ENCODE data around the gene RPRM.
"Not testable (repeated sequence)": the region's sequence is repeated elsewhere in the genome, so short reads cannot be mapped to it uniquely, and the experiment has no call there.

RPRM gene

DNA sequence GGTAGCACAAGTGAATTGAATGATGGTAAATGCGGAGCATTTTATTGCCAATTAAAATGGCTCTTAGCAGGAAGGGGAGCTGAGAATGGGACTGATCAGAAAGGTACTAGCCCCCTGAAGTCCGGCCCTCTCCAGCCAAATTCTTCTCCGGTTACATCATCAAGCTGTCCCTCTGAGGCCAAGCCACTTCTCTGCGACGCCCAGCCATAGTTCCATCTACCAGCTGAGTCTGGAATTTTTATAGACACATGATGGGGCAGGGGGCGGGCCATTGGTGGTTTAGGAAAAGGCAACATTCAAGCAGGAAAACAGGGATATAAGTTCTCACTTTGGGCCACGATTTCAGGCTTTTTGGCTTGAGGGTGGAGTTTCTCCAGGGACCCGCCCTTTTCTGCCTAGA is 22.7 kb downstream of the RPRM start:
- DNase-seq (ENCODE audit: low read depth), result no peak

DNA sequence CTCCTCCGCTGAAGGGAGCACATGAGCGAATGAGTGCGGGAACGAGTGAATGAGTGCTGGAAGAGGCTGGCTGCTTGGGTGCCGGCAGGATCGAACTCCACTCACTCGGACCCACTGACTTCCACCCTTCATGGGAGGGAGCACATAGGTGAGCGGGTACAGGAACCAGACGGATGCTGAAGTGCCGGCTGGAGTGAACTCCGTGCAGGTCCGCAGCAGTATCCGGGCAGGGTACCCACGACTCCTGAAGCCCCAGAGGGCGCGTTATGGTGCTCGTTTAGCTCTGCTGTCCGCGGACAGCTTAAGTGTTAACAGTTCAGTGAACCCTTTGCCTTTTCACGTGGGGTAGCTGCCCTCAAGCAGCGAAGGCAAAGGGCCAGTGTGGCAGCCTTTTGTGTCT is 23.2 kb downstream of the RPRM start:
- no peak for DNase-seq (ENCODE audit: low read depth)

GRCh38 chr2:153451611-153452010 is 27.0 kb downstream of the RPRM start:
- no peak for DNase-seq (ENCODE audit: low read depth)

- DNase-seq (ENCODE audit: low read depth), result no peak
Observed at GRCh38 chr2:153443106-153443505, 35.5 kb downstream of the RPRM start.

DNA sequence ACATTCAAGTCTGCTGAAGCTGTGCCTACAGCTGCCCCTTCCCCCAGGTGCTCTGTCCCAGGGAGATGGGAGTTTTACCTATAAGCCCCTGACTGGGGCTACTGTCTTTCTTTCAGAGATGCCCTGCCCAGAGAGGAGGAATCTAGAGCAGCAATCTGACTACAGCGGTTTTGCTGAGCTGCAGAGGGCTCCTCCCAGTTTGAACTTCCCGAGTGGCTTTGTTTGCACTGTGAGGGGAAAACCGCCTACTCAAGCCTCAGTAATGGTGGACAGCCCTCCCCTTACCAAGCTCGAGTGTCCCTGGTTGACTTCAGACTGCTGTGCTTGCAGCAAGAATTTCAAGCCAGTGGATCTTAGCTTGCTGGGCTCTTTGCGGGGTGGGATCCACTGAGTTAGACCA is 35.9 kb downstream of the RPRM start:
- not testable (repeated sequence) for DNase-seq (ENCODE audit: low read depth)

DNA sequence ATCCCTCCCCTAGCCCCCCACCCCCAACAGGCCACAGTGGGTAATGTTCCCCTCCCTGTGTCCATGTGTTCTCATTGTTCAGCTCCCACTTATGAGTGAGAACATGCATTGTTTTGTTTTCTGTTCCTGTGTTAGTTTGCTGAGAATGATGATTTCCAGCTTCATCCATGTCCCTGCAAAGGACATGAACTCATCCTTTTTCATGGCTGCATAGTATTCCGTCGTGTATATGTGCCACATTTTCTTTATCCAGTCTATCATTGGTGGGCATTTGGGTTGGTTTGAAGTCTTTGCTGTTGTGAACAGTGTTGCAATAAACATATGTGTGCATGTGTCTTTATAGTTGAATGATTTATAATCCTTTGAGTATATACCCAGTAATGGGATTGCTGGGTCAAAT is 38.5 kb downstream of the RPRM start:
- DNase-seq (ENCODE audit: low read depth), result not testable (repeated sequence)

DNA sequence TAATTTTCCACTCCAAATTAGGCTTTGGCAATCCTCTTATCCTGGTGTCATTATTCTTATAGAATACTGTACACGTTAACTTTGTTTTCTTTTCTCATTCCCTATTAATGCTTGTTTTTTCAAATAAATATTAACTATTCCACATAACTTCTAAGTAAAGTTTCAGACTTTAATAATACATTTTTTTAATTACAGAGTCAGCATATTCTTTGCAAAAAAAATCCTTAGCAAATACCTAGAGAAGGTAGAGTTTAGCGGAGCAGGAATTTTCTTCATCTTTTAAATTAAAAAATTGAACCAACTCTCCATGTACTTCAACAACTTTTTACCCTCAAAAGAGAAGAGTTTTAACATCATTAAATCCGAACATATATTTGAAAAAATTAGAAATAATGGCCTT is 45.2 kb downstream of the RPRM start:
- DNase-seq (ENCODE audit: low read depth), result no peak

- no peak for DNase-seq (ENCODE audit: low read depth)
Observed at GRCh38 chr2:153432381-153432780, 46.2 kb downstream of the RPRM start.

GRCh38 chr2:153431114-153431513 is 47.4 kb downstream of the RPRM start:
- no peak for DNase-seq (ENCODE audit: low read depth)
